ENCODE measurements around the gene CYTH4.

- TF ChIP-seq POLR2A (IDR thresholded peaks at IDR 0.05; ENCODE audit: low read depth, low read length) (no peak), CTCF (IDR thresholded peaks at IDR 0.05; ENCODE audit: extremely low read depth in 1 of 2, insufficient read depth in 1 of 2, low read depth in 1 of 2, low read length in 2 of 2) (no peak), FOS (IDR thresholded peaks at IDR 0.05; ENCODE audit: borderline replicate concordance, insufficient read depth, low read length) (no peak)
These were observed 53.5 kb downstream of the CYTH4 start for GRCh38 chr22:37335806-37336199.

Data from endothelial cell of umbilical vein (primary cell).